Measurements from ENCODE around the gene MPP1. TPM values are rescaled to one million over a fixed set of nuclear protein-coding genes. Genes with fewer than 3 reads are reported as not detected.

The MPP1 gene
- 24.8 TPM for polyA plus RNA-seq (2013, experiment 1 of 2)
- 26.0 TPM for polyA plus RNA-seq (2013, experiment 2 of 2)

DNA sequence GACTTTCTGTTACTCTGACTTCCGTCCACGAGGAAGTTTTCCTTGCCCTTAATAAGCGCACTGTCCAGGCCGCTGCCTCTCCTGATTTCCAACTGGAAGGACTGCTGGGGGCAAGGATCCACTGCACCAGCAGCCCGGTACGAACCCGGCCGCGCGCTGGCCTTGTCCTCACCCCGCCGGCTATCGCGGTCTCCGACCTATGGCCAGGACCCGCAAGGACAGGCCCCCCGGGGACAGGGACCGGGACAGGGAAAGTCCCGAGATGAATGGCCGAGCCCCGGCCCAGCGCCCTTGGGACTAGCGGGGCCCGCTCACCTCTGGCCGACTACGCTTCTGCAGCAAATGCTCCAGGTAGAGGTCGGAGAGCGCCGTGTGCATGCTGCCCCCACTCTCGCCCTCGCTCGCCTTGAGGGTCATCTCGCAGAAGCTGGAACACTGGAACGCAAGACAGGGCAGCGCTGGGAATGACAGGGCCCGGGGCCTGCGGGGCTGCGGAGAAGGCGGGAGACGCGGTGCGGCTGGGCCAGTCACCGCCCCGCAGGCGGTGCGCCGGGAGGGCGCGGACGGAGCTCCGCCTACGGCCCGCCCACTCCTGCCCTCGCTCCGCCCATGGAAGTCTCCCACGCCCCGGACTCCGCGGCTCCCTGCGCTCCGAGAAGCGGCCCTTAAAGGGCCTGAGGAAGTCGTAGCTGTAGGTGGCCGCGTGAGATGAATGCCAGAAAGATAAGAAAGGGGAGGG is at the start of gene MPP1:
Gene MPP1 (minus strand): TSS at position 529 of the 739 bp plus-strand sequence. CDS start 112 bp downstream, at position 417.
- Histone ChIP-seq H3K14ac (ENCODE audit: low read length in 2 of 2) (peak within 1 kb of the TSS in 1 of 2 experiments; percentile 20), H3K9me3 (ENCODE audit: control insufficient read depth, low read length) (peaks cover 10% of the 10 kb centered on the region), H3K4me2 (ENCODE audit: low read length, poor library complexity, severe bottlenecking) (peak within 1 kb of the TSS; percentile 86), H4K91ac (ENCODE audit: low read length) (peak within 1 kb of the TSS; percentile 27), H3K27ac (ENCODE audit: low read length, poor library complexity, severe bottlenecking) (peak within 1 kb of the TSS; percentile 50), H3K9ac (ENCODE audit: low read length) (peak within 1 kb of the TSS; percentile 82), H3K79me1 (replicated peaks; ENCODE audit: low read length, poor library complexity, severe bottlenecking) (peaks cover 5% of the 10 kb centered on the region), H3K18ac (ENCODE audit: low read depth in 1 of 2, low read length in 2 of 2) (peak within 1 kb of the TSS in 1 of 2 experiments; percentile 64), H3K4ac (ENCODE audit: low read depth in 1 of 2, low read length in 2 of 2) (peak within 1 kb of the TSS in 1 of 2 experiments; percentile 16), H4K8ac (ENCODE audit: low read length) (peak within 1 kb of the TSS; percentile 7), H3K4me3 (ENCODE audit: insufficient read depth in 1 of 2, low read depth in 1 of 2, low read length in 2 of 2) (peak within 1 kb of the TSS; percentile 66 to 78), H2BK5ac (ENCODE audit: low read depth, low read length, poor library complexity, severe bottlenecking) (no peak within 1 kb of the TSS), H3K27me3 (ENCODE audit: control insufficient read depth in 1 of 2, insufficient read depth in 1 of 2, low read length in 2 of 2) (no peaks in the 10 kb centered on the region), H3K36me3 (ENCODE audit: control insufficient read depth in 1 of 2, insufficient read depth in 2 of 2, low read depth in 1 of 2, low read length in 2 of 2) (no peaks in the 10 kb centered on the region), H2AFZ (ENCODE audit: low read depth, low read length) (peak within 1 kb of the TSS; percentile 23), H2BK15ac (ENCODE audit: low read depth, poor library complexity, severe bottlenecking) (no peak within 1 kb of the TSS), H3K4me1 (ENCODE audit: control insufficient read depth, insufficient read depth, low read depth, low read length) (peaks cover 3% of the 10 kb centered on the region), H3K23ac (ENCODE audit: low read length in 2 of 2) (no peak within 1 kb of the TSS), H2BK120ac (ENCODE audit: low read depth, low read length) (no peak within 1 kb of the TSS), H2BK12ac (ENCODE audit: low read length in 2 of 2) (no peak within 1 kb of the TSS), H2AK5ac (ENCODE audit: low read length, severe bottlenecking) (no peak within 1 kb of the TSS)
- WGBS: 0% methylated on average over 33 of the region's 65 CpGs
- peak; percentile 78 for DNase-seq

DNA sequence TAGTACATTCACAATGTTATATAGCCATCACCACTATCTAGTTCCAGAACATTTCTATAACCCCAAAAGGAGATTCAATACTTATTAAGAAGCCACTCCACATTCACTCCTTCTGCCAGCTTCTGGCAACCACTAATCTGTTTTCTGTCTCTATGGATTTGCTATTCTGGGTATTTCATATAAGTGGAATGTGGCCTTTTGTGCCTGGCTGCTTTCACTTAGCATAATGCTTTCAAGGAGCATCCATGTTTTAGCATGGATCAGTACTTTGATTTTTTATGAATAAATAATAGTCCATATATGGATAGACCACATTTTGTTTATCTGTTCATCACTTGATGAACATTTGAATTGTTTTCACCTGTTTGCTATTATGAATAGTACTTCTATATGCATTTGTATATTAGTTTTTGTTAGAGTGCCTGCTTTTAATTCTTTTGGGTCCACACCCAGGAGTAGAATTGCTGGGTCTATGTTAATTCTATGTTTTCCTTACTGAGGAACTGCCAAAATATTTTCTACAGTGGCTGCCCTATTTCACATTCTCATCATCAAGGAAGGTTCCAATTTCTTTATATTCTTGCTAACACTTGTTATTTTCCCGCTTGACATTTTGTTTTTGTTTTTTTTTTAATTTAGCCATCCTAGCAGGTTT is 45.8 kb upstream of the MPP1 start:
- no peak overlapping the region for H4K8ac ChIP-seq (ENCODE audit: low read length)
- no peaks in the 10 kb centered on the region for H3K4me1 ChIP-seq (ENCODE audit: control insufficient read depth, insufficient read depth, low read depth, low read length)
- no peak overlapping the region for H2BK5ac ChIP-seq (ENCODE audit: low read depth, low read length, poor library complexity, severe bottlenecking)
- H3K79me1 ChIP-seq (replicated peaks; ENCODE audit: low read length, poor library complexity, severe bottlenecking): no peaks in the 10 kb centered on the region
- H3K14ac ChIP-seq (ENCODE audit: low read length in 2 of 2): no peak overlapping the region
- no peak overlapping the region for H3K4me3 ChIP-seq (ENCODE audit: insufficient read depth in 1 of 2, low read depth in 1 of 2, low read length in 2 of 2)
- no peak overlapping the region for H2BK12ac ChIP-seq (ENCODE audit: low read length in 2 of 2)
- H2AK5ac ChIP-seq (ENCODE audit: low read length, severe bottlenecking): no peak overlapping the region
- H2BK120ac ChIP-seq (ENCODE audit: low read depth, low read length): no peak overlapping the region
- H3K36me3 ChIP-seq (ENCODE audit: control insufficient read depth in 1 of 2, insufficient read depth in 2 of 2, low read depth in 1 of 2, low read length in 2 of 2): peaks cover 0 to 5% of the 10 kb centered on the region in 2 experiments
- H3K4me2 ChIP-seq (ENCODE audit: low read length, poor library complexity, severe bottlenecking): no peak overlapping the region
- H3K27ac ChIP-seq (ENCODE audit: low read length, poor library complexity, severe bottlenecking): no peak overlapping the region
- no peak overlapping the region for H3K9ac ChIP-seq (ENCODE audit: low read length)
- WGBS: no CpG with 5 or more reads among the region's 1 CpG
- no peaks in the 10 kb centered on the region for H3K27me3 ChIP-seq (ENCODE audit: control insufficient read depth in 1 of 2, insufficient read depth in 1 of 2, low read length in 2 of 2)
- H2BK15ac ChIP-seq (ENCODE audit: low read depth, poor library complexity, severe bottlenecking): no peak overlapping the region
- DNase-seq: no peak
- no peak overlapping the region for H2AFZ ChIP-seq (ENCODE audit: low read depth, low read length)
- no peak overlapping the region for H3K4ac ChIP-seq (ENCODE audit: low read depth in 1 of 2, low read length in 2 of 2)
- no peak overlapping the region for H4K91ac ChIP-seq (ENCODE audit: low read length)
- no peak overlapping the region for H3K23ac ChIP-seq (ENCODE audit: low read length in 2 of 2)
- peaks cover 3% of the 10 kb centered on the region for H3K9me3 ChIP-seq (ENCODE audit: control insufficient read depth, low read length)
- no peak overlapping the region for H3K18ac ChIP-seq (ENCODE audit: low read depth in 1 of 2, low read length in 2 of 2)

DNA sequence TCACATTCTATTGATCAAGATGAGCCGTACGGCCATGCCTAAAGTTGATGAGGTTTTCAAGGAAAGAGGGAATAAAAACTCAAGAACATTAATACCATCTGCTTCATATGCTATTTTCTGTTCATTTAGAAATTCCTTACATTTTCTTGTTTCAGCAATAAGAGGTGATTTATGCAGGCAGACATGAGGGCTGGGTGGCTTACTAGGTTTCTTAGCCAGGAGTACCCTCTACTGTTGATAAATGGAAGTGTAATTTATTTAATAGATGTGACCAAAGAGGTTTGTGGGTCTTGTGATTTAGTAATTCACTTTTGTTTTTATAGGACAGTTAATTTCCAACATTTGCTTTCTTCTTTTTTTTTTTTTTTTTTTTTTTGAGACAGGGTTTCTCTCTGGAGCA is 35.6 kb upstream of the MPP1 start:
- Histone ChIP-seq H2BK12ac (ENCODE audit: low read length in 2 of 2) (no peak overlapping the region), H2BK120ac (ENCODE audit: low read depth, low read length) (no peak overlapping the region), H3K27ac (ENCODE audit: low read length, poor library complexity, severe bottlenecking) (no peak overlapping the region), H2AFZ (ENCODE audit: low read depth, low read length) (no peak overlapping the region), H3K4ac (ENCODE audit: low read depth in 1 of 2, low read length in 2 of 2) (no peak overlapping the region), H4K8ac (ENCODE audit: low read length) (no peak overlapping the region), H3K9ac (ENCODE audit: low read length) (no peak overlapping the region), H4K91ac (ENCODE audit: low read length) (no peak overlapping the region), H3K14ac (ENCODE audit: low read length in 2 of 2) (no peak overlapping the region), H2AK5ac (ENCODE audit: low read length, severe bottlenecking) (no peak overlapping the region), H3K4me1 (ENCODE audit: control insufficient read depth, insufficient read depth, low read depth, low read length) (no peaks in the 10 kb centered on the region), H3K36me3 (ENCODE audit: control insufficient read depth in 1 of 2, insufficient read depth in 2 of 2, low read depth in 1 of 2, low read length in 2 of 2) (no peaks in the 10 kb centered on the region), H3K4me2 (ENCODE audit: low read length, poor library complexity, severe bottlenecking) (no peak overlapping the region), H3K9me3 (ENCODE audit: control insufficient read depth, low read length) (peaks cover 4% of the 10 kb centered on the region), H2BK15ac (ENCODE audit: low read depth, poor library complexity, severe bottlenecking) (no peak overlapping the region), H3K79me1 (replicated peaks; ENCODE audit: low read length, poor library complexity, severe bottlenecking) (no peaks in the 10 kb centered on the region), H3K27me3 (ENCODE audit: control insufficient read depth in 1 of 2, insufficient read depth in 1 of 2, low read length in 2 of 2) (no peaks in the 10 kb centered on the region), H2BK5ac (ENCODE audit: low read depth, low read length, poor library complexity, severe bottlenecking) (no peak overlapping the region), H3K4me3 (ENCODE audit: insufficient read depth in 1 of 2, low read depth in 1 of 2, low read length in 2 of 2) (no peak overlapping the region), H3K18ac (ENCODE audit: low read depth in 1 of 2, low read length in 2 of 2) (no peak overlapping the region), H3K23ac (ENCODE audit: low read length in 2 of 2) (no peak overlapping the region)
- peak; percentile 49 for DNase-seq
- no CpG with 5 or more reads among the region's 2 CpGs for WGBS

DNA sequence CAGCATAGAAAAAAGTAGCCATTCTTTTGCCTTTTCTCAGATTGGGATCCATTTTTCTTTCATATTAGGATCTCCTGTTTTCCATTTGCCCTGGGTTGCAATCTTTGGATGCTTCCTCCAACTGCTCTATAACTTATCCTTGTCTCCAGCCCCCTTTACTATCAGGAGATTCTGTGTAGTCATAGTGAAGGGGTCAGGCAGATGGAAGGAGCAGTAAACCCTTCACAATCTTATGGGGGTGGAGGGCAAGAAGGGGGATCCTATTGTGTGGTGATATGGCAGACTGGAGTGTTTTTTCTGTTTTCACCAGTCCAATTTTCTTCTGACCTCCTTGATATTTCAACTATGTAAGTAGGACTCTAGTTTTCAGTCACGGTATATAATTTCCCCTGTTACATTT is 30.9 kb upstream of the MPP1 start:
- no peak overlapping the region for H2AK5ac ChIP-seq (ENCODE audit: low read length, severe bottlenecking)
- H3K79me1 ChIP-seq (replicated peaks; ENCODE audit: low read length, poor library complexity, severe bottlenecking): no peaks in the 10 kb centered on the region
- H2BK15ac ChIP-seq (ENCODE audit: low read depth, poor library complexity, severe bottlenecking): no peak overlapping the region
- peaks cover 4% of the 10 kb centered on the region for H3K9me3 ChIP-seq (ENCODE audit: control insufficient read depth, low read length)
- H3K27me3 ChIP-seq (ENCODE audit: control insufficient read depth in 1 of 2, insufficient read depth in 1 of 2, low read length in 2 of 2): no peaks in the 10 kb centered on the region
- H2AFZ ChIP-seq (ENCODE audit: low read depth, low read length): no peak overlapping the region
- no peaks in the 10 kb centered on the region for H3K4me1 ChIP-seq (ENCODE audit: control insufficient read depth, insufficient read depth, low read depth, low read length)
- H3K18ac ChIP-seq (ENCODE audit: low read depth in 1 of 2, low read length in 2 of 2): no peak overlapping the region
- no peak overlapping the region for H3K4ac ChIP-seq (ENCODE audit: low read depth in 1 of 2, low read length in 2 of 2)
- H3K4me3 ChIP-seq (ENCODE audit: insufficient read depth in 1 of 2, low read depth in 1 of 2, low read length in 2 of 2): no peak overlapping the region
- H2BK5ac ChIP-seq (ENCODE audit: low read depth, low read length, poor library complexity, severe bottlenecking): no peak overlapping the region
- no peak overlapping the region for H3K14ac ChIP-seq (ENCODE audit: low read length in 2 of 2)
- H2BK12ac ChIP-seq (ENCODE audit: low read length in 2 of 2): no peak overlapping the region
- no peak overlapping the region for H3K27ac ChIP-seq (ENCODE audit: low read length, poor library complexity, severe bottlenecking)
- H2BK120ac ChIP-seq (ENCODE audit: low read depth, low read length): no peak overlapping the region
- H4K8ac ChIP-seq (ENCODE audit: low read length): no peak overlapping the region
- WGBS: no CpG with 5 or more reads among the region's 1 CpG
- H4K91ac ChIP-seq (ENCODE audit: low read length): no peak overlapping the region
- no peak for DNase-seq
- no peak overlapping the region for H3K23ac ChIP-seq (ENCODE audit: low read length in 2 of 2)
- H3K36me3 ChIP-seq (ENCODE audit: control insufficient read depth in 1 of 2, insufficient read depth in 2 of 2, low read depth in 1 of 2, low read length in 2 of 2): no peaks in the 10 kb centered on the region
- H3K9ac ChIP-seq (ENCODE audit: low read length): no peak overlapping the region
- H3K4me2 ChIP-seq (ENCODE audit: low read length, poor library complexity, severe bottlenecking): no peak overlapping the region

Data from mesenchymal stem cell (in vitro differentiated cells and primary cell).